GM21529 (cell line): Measurements from ENCODE around the gene EHMT1.
"Not testable (repeated sequence)": the region's sequence is repeated elsewhere in the genome, so short reads cannot be mapped to it uniquely, and the experiment has no call there.

Experiments used
- ATAC-seq: cut with Tn5 transposase; IDR thresholded peaks from one replicate; pipeline ENCODE4 v1.9.1; 2021; ENCODE audit not compliant: unreplicated experiment

EHMT1 gene

DNA sequence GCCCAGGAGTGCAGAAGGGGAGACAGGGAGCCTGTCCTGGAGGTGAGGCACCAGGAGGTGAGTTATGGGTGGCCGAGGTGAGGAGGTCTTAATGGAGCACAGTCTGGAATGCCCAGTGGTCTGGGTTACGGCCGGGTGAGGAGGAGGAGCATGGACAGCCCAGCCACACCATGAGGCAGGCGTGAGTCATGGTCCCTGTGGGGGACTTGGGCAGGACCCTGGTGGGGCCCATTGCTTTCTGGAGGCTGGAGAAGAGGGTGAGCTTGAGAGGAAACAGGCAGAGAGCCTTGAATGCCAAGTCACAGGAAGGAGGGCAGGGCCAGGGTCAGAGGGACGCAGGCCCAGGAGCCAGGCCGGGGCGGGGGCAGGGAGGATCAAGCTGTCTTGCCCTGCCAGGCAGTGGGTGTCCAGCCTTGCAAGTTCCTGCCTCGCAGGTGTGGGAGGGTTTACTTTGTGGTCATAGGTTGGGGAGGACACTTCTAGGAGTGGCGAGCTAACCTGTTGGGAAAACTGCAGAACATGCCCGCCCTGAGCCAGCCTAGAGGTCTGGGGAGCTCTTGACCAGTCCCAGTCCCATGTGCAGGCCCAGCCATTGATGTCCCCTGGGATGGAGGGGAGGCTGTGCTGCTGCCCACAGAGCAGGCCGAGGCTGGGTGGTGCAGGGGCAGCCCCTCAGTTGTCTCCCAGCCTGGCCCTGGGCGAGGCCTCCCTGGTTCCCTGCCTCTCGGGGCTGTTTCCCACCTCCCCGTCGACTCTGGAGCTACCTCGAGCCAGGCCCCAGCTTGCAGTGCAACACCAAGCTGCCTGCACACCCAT lies 261.6 kb downstream of the EHMT1 start:
- ATAC-seq, result no peak

DNA sequence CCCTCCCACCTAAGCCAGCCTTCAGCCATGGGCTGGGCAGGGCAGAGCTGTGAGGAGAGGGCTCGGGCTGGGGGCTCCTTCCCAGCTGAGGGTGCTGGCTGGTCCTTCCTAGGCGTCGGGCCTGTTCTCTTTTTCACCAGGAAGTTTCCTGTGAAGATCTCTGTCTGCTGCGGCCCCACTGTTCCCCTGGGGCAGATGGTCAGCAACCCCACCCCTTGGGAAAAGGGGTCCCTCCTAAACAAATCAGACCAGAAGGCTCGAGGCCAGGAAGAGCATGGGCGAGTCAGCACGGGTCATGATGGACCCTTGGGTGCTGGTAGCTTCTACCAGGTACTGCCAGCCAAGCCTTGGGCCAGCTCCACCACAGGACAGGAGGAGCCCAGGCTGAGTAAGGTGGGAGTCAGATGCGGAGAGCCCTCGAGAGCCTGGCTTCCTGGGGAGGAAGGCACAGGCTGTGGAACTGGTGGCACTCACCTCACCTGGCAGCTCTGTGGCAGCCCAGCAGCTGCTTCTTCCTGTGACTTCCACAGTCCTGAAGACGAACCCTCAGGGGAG lies 262.2 kb downstream of the EHMT1 start:
- ATAC-seq, result no peak

DNA sequence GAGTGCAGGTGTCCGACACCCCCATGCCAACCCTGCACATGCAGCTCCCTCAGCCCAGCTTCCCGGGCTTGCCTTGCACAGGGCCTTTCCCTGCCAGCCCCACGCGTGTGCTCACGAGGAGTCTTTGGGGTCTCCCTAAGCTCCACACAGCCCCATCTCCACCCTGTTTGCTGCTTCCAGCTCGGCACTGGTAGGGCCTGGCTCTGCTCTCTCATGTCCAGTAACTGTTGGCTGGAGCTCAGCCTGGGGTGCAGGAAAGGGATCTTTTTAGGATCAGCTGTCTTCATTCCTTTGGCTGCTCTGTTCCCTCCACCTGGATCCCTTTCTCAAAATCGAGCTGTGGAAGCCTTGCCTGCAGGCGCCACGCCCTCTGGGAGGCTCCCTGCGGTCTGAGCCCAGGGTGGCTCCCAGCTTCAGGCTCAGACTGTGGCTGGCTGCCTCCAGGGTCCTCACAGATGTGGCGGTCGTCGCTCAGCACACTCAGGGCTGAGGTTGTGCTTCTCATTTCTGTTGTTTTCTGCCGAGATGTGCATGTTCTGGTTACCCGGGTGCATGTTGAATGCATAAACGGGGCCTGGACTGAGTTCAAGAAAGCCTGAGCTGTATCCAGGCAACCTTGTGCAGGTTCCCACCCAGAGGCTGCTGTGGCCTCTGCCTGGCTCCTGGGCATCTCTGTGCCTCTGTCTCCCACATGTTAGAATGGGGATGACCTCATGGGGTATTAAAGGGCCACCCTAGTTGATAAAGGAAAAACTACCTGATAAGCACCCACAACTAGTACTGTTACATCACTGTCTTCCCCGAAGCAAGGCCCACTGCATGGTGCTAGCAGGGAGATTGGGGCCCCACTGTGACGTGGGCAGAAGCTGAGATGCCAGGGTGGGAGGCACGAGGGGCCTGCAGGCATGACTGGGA lies 263.0 kb downstream of the EHMT1 start:
- ATAC-seq, result no peak

DNA sequence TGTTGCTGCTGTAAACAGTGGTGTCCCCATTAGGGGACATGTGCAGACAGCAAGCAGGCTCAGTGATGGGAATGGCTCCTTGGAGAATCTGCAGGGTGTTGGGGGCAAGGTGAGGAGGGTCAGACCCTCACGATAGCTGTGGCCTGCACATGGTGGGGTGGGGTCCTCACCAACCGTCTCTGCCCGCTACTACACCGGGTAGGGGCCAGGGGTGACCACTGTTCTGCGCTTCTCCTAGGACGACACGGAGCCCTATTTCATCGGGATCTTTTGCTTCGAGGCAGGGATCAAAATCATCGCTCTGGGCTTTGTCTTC lies 263.7 kb downstream of the EHMT1 start:
- no peak for ATAC-seq

DNA sequence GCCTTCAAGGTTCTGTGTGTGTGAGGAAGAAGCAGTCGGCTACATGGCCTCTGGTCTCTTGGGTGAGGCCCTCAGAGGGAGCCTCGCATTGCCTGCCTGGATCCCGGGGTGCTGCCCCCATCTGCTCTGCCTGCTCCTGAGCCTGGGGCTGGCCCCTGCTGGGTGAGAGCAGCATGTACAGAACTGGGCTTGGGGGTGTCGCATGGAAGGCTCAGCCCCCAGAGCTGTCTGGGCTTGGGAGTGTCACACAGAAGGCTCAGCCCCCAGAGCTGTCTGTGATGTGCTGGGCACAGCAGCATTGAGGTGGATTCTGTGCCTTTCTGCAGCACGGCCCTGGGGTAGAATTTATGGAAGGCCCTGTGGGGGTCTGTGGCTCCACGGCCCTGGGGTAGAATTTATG lies 265.2 kb downstream of the EHMT1 start:
- ATAC-seq, result not testable (repeated sequence)

DNA sequence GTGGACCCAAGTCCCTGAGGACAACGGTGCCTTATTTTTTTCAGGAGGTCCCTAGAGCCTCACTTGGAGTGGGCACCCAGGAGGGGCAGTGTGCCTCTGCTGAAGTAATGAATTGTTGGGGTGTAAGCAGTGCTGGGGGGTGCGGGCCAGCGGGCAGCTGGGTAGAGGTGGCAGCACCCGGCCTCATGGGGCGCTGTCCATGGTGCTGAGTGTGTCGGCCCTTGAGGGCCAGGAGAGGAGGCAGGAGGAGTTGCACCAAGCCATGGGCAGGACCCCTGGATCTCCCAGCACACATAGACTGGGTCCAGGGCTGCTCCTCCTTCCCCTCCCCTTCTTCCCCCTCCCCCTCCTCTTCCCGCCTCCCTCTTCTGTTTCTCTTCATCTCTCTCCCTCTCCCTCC lies 265.7 kb downstream of the EHMT1 start:
- not testable (repeated sequence) for ATAC-seq

DNA sequence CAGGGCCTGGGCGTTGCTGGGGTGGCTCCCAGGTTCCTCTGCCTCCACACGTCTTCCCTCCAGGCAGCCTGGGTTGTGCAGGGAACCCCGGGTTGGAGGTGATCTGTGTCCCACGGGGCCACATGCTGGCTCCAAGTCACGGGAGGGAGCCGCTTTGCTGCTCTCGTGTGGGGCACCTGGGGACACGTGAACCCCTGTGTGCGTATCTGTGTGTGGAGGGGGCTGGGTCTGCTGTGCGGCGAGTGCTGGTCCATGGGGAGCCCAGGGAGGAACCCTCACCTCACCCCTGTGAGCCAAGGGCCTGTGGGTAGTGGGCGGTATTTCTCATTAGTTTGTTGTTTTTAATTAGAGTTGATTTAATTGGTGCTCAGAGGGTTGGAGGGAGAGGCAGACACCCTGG lies 266.3 kb downstream of the EHMT1 start:
- ATAC-seq, result not testable (repeated sequence)
